ENCODE data around the gene DDX42.
A peak's percentile ranks its signal among the peaks of the same experiment; 100 is the strongest.

DDX42 gene

GRCh38 chr17:63831505-63831904 lies 57.5 kb downstream of the DDX42 start:
- ChIA-PET CTCF (interaction anchor here (1.0 to 6.1 kb wide), 7 partner anchors 8 to 134 kb away, joined by 4 to 51 read pairs (median 6); no protein-coding TSS in a partner anchor), POLR2A (no interaction called here)
- no peak for DNase-seq
- H3K27ac ChIP-seq (ENCODE audit: insufficient read depth in 1 of 2, low read depth in 1 of 2, low read length in 2 of 2, poor library complexity in 1 of 2, severe bottlenecking in 2 of 2), result peak overlapping the region in 1 of 2 experiments; percentile 37
- WGBS (ENCODE audit: insufficient coverage), result 7% methylated on average over 3 of the region's 8 CpGs
- peaks cover 9 to 41% (median 28%) of the 10 kb centered on the region in 4 experiments for H3K4me1 ChIP-seq (ENCODE audit: control extremely low read depth in 1 of 4, control insufficient read depth in 4 of 4, insufficient read depth in 4 of 4, low read length in 3 of 4)
- no peaks in the 10 kb centered on the region for H3K9me3 ChIP-seq (ENCODE audit: control extremely low read depth in 1 of 5, control insufficient read depth in 4 of 5, insufficient read depth in 2 of 5, low read depth in 1 of 5, low read length in 4 of 5)
- H3K36me3 ChIP-seq (ENCODE audit: control insufficient read depth in 4 of 4, insufficient read depth in 4 of 4, low read length in 3 of 4), result peaks cover 2 to 77% (median 57%) of the 10 kb centered on the region in 4 experiments
- H3K4me3 ChIP-seq (ENCODE audit: control insufficient read depth in 1 of 7, extremely low read depth in 1 of 7, insufficient read depth in 4 of 7, low read depth in 2 of 7, low read length in 6 of 7), result peak overlapping the region in 1 of 7 experiments; percentile 9
- no peaks in the 10 kb centered on the region for H3K27me3 ChIP-seq (replicated peaks in 2 of 5; ENCODE audit: control insufficient read depth in 4 of 5, insufficient read depth in 5 of 5, low read length in 4 of 5)

DNA sequence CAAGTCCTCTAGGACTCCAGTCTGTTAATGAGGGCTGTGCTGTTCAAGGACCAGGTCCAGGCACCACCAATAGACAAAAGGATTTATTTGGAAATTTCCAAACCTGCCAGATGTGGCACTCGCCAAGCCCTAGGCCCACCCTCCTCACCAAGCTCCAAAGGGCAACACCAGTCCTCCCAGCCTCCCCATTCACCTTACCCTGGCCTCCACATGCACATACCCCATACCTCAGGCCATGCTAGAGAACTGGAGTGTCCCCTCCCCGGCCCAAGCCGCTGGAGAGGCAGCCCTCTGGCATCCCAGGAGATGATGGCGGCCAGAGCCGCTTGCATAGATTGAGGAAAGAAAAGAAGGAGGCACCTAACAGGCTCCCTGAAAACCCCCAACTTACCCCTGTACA lies 58.0 kb downstream of the DDX42 start:
- CTCF ChIA-PET, result interaction anchor here (1.0 to 6.1 kb wide), 7 partner anchors 7 to 47 kb away, joined by 3 to 51 read pairs (median 4); no protein-coding TSS in a partner anchor
- Histone ChIP-seq H3K9me3 (ENCODE audit: control extremely low read depth in 1 of 5, control insufficient read depth in 4 of 5, insufficient read depth in 2 of 5, low read depth in 1 of 5, low read length in 4 of 5) (no peaks in the 10 kb centered on the region), H3K27ac (ENCODE audit: insufficient read depth in 1 of 2, low read depth in 1 of 2, low read length in 2 of 2, poor library complexity in 1 of 2, severe bottlenecking in 2 of 2) (peak overlapping the region in 1 of 2 experiments; percentile 37), H3K27me3 (replicated peaks in 2 of 5; ENCODE audit: control insufficient read depth in 4 of 5, insufficient read depth in 5 of 5, low read length in 4 of 5) (no peaks in the 10 kb centered on the region), H3K4me3 (ENCODE audit: control insufficient read depth in 1 of 7, extremely low read depth in 1 of 7, insufficient read depth in 4 of 7, low read depth in 2 of 7, low read length in 6 of 7) (no peak overlapping the region), H3K4me1 (ENCODE audit: control extremely low read depth in 1 of 4, control insufficient read depth in 4 of 4, insufficient read depth in 4 of 4, low read length in 3 of 4) (peaks cover 9 to 41% (median 27%) of the 10 kb centered on the region in 4 experiments), H3K36me3 (ENCODE audit: control insufficient read depth in 4 of 4, insufficient read depth in 4 of 4, low read length in 3 of 4) (peaks cover 2 to 83% (median 61%) of the 10 kb centered on the region in 4 experiments)
- POLR2A ChIA-PET, result interaction anchor here (1.2 kb wide), 1 partner anchor 9 kb away, joined by 4 read pairs; no protein-coding TSS in a partner anchor
- WGBS (ENCODE audit: insufficient coverage), result 97% methylated on average over 5 of the region's 5 CpGs
- no peak for DNase-seq

- Histone ChIP-seq H3K36me3 (ENCODE audit: control insufficient read depth in 4 of 4, insufficient read depth in 4 of 4, low read length in 3 of 4) (peaks cover 2 to 87% (median 64%) of the 10 kb centered on the region in 4 experiments), H3K9me3 (ENCODE audit: control extremely low read depth in 1 of 5, control insufficient read depth in 4 of 5, insufficient read depth in 2 of 5, low read depth in 1 of 5, low read length in 4 of 5) (no peaks in the 10 kb centered on the region), H3K4me1 (ENCODE audit: control extremely low read depth in 1 of 4, control insufficient read depth in 4 of 4, insufficient read depth in 4 of 4, low read length in 3 of 4) (peaks cover 9 to 41% (median 27%) of the 10 kb centered on the region in 4 experiments), H3K27me3 (replicated peaks in 2 of 5; ENCODE audit: control insufficient read depth in 4 of 5, insufficient read depth in 5 of 5, low read length in 4 of 5) (no peaks in the 10 kb centered on the region), H3K27ac (ENCODE audit: insufficient read depth in 1 of 2, low read depth in 1 of 2, low read length in 2 of 2, poor library complexity in 1 of 2, severe bottlenecking in 2 of 2) (no peak overlapping the region), H3K4me3 (ENCODE audit: control insufficient read depth in 1 of 7, extremely low read depth in 1 of 7, insufficient read depth in 4 of 7, low read depth in 2 of 7, low read length in 6 of 7) (no peak overlapping the region)
- ChIA-PET CTCF (interaction anchor here (0.8 to 6.1 kb wide), 7 partner anchors 7 to 46 kb away, joined by 3 to 51 read pairs (median 4); no protein-coding TSS in a partner anchor), POLR2A (interaction anchor here (1.2 kb wide), 1 partner anchor 9 kb away, joined by 4 read pairs; no protein-coding TSS in a partner anchor)
- WGBS (ENCODE audit: insufficient coverage), result 92% methylated on average over 2 of the region's 2 CpGs
- no peak for DNase-seq
These were observed 58.5 kb downstream of the DDX42 start for GRCh38 chr17:63832455-63832854.

GRCh38 chr17:63833026-63833740 lies 59.2 kb downstream of the DDX42 start:
- peaks cover 2 to 94% (median 65%) of the 10 kb centered on the region in 4 experiments for H3K36me3 ChIP-seq (ENCODE audit: control insufficient read depth in 4 of 4, insufficient read depth in 4 of 4, low read length in 3 of 4)
- 96% methylated on average over 12 of the region's 14 CpGs for WGBS (ENCODE audit: insufficient coverage)
- ChIA-PET CTCF (interaction anchor here (0.8 to 6.1 kb wide), 10 partner anchors 6 to 137 kb away, joined by 3 to 51 read pairs (median 4); no protein-coding TSS in a partner anchor), POLR2A (interaction anchor here (1.2 kb wide), 1 partner anchor 8 kb away, joined by 4 read pairs; no protein-coding TSS in a partner anchor)
- H3K9me3 ChIP-seq (ENCODE audit: control extremely low read depth in 1 of 5, control insufficient read depth in 4 of 5, insufficient read depth in 2 of 5, low read depth in 1 of 5, low read length in 4 of 5), result no peaks in the 10 kb centered on the region
- H3K27me3 ChIP-seq (replicated peaks in 2 of 5; ENCODE audit: control insufficient read depth in 4 of 5, insufficient read depth in 5 of 5, low read length in 4 of 5), result no peaks in the 10 kb centered on the region
- peaks cover 5 to 39% (median 26%) of the 10 kb centered on the region in 4 experiments for H3K4me1 ChIP-seq (ENCODE audit: control extremely low read depth in 1 of 4, control insufficient read depth in 4 of 4, insufficient read depth in 4 of 4, low read length in 3 of 4)
- H3K27ac ChIP-seq (ENCODE audit: insufficient read depth in 1 of 2, low read depth in 1 of 2, low read length in 2 of 2, poor library complexity in 1 of 2, severe bottlenecking in 2 of 2), result no peak overlapping the region
- DNase-seq, result no peak
- H3K4me3 ChIP-seq (ENCODE audit: control insufficient read depth in 1 of 7, extremely low read depth in 1 of 7, insufficient read depth in 4 of 7, low read depth in 2 of 7, low read length in 6 of 7), result no peak overlapping the region

DNA sequence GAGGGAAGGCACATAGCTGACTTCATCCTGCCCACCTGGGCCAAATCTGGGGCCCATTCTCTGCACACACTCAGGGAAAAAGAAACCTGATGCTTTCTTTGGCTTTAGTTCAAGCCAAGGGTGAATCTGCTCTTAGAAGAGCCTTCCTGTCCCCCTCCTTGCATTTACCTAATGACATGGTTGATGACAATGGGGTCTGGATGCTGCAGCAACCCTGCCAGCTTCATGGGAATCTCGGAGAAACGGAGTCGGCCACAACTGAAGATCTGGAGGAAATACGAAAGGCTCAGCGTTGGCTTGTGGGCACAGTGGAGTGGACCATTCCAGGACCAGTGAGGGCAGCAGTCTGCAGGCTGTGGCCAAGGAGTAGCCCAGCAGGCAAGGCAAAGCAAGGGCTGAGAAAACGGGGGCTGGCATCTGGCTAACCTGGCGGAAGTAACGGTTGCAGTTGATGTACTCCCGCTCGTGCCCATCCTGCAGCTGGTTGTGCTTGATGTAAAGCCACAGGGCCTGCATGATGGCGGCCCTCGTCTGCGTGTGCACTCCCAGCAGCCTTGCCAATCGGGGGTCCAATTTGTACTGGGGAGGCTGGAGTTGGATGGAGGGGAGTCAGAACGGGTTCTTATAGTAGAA lies 59.9 kb downstream of the DDX42 start:
- DNase-seq, result no peak
- H3K27me3 ChIP-seq (replicated peaks in 2 of 5; ENCODE audit: control insufficient read depth in 4 of 5, insufficient read depth in 5 of 5, low read length in 4 of 5), result no peaks in the 10 kb centered on the region
- ChIA-PET POLR2A (no interaction called here), CTCF (interaction anchor here (0.7 to 3.1 kb wide), 16 partner anchors 10 to 138 kb away, joined by 3 to 27 read pairs (median 4); no protein-coding TSS in a partner anchor)
- peaks cover 2 to 89% (median 65%) of the 10 kb centered on the region in 4 experiments for H3K36me3 ChIP-seq (ENCODE audit: control insufficient read depth in 4 of 4, insufficient read depth in 4 of 4, low read length in 3 of 4)
- 96% methylated on average over 15 of the region's 15 CpGs for WGBS (ENCODE audit: insufficient coverage)
- no peak overlapping the region for H3K4me3 ChIP-seq (ENCODE audit: control insufficient read depth in 1 of 7, extremely low read depth in 1 of 7, insufficient read depth in 4 of 7, low read depth in 2 of 7, low read length in 6 of 7)
- H3K9me3 ChIP-seq (ENCODE audit: control extremely low read depth in 1 of 5, control insufficient read depth in 4 of 5, insufficient read depth in 2 of 5, low read depth in 1 of 5, low read length in 4 of 5), result no peaks in the 10 kb centered on the region
- H3K4me1 ChIP-seq (ENCODE audit: control extremely low read depth in 1 of 4, control insufficient read depth in 4 of 4, insufficient read depth in 4 of 4, low read length in 3 of 4), result peaks cover 0 to 39% (median 29%) of the 10 kb centered on the region in 4 experiments
- H3K27ac ChIP-seq (ENCODE audit: insufficient read depth in 1 of 2, low read depth in 1 of 2, low read length in 2 of 2, poor library complexity in 1 of 2, severe bottlenecking in 2 of 2), result no peak overlapping the region

DNA sequence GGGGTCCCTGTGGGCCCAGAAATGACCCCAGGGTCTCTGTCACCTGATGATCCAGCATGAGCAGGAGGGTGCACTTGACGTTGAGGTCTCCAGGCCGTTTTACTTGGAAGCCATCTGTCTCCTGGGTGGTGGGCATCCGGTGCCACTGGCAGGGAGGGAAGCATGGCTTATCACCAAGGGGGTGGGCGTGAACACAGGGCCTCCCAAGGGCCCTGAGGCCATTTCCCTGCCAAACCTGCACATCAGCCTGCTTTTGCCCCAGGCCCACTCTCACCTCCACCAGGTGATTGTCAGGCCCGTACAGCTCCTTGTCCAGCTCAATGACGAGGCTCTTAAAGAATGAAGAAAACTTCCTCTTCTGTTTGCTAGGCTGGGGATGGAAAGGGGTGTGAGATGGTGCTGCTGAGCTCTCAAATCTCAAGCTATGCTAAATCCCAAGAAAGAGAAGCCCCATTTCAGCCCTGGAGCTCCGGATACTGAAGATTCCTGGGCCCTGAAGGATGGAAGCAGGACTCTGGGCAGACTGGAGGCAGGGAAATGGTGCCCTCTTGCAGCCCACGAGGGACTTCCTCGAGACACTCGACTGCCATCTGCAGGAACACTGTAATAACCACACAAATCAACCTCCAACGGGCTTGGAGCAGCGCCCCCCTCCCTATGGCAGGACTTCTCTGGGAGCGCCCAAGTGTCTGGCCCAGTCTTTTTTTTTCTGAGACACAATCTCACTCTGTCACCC lies 60.6 kb downstream of the DDX42 start:
- Histone ChIP-seq H3K36me3 (ENCODE audit: control insufficient read depth in 4 of 4, insufficient read depth in 4 of 4, low read length in 3 of 4) (peaks cover 2 to 82% (median 59%) of the 10 kb centered on the region in 4 experiments), H3K4me1 (ENCODE audit: control extremely low read depth in 1 of 4, control insufficient read depth in 4 of 4, insufficient read depth in 4 of 4, low read length in 3 of 4) (peaks cover 0 to 43% (median 35%) of the 10 kb centered on the region in 4 experiments), H3K9me3 (ENCODE audit: control extremely low read depth in 1 of 5, control insufficient read depth in 4 of 5, insufficient read depth in 2 of 5, low read depth in 1 of 5, low read length in 4 of 5) (no peaks in the 10 kb centered on the region), H3K27ac (ENCODE audit: insufficient read depth in 1 of 2, low read depth in 1 of 2, low read length in 2 of 2, poor library complexity in 1 of 2, severe bottlenecking in 2 of 2) (no peak overlapping the region), H3K27me3 (replicated peaks in 2 of 5; ENCODE audit: control insufficient read depth in 4 of 5, insufficient read depth in 5 of 5, low read length in 4 of 5) (no peaks in the 10 kb centered on the region), H3K4me3 (ENCODE audit: control insufficient read depth in 1 of 7, extremely low read depth in 1 of 7, insufficient read depth in 4 of 7, low read depth in 2 of 7, low read length in 6 of 7) (no peak overlapping the region)
- peak; percentile 92 to 95 (median 93) for DNase-seq
- CTCF ChIA-PET, result interaction anchor here (0.7 to 3.1 kb wide), 16 partner anchors 10 to 138 kb away, joined by 3 to 27 read pairs (median 4); no protein-coding TSS in a partner anchor
- POLR2A ChIA-PET, result no interaction called here
- WGBS (ENCODE audit: insufficient coverage), result 31% methylated on average over 11 of the region's 13 CpGs

Measured in common myeloid progenitor, CD34-positive (primary cell).